ENCODE results near the gene TRPM3.

DNA sequence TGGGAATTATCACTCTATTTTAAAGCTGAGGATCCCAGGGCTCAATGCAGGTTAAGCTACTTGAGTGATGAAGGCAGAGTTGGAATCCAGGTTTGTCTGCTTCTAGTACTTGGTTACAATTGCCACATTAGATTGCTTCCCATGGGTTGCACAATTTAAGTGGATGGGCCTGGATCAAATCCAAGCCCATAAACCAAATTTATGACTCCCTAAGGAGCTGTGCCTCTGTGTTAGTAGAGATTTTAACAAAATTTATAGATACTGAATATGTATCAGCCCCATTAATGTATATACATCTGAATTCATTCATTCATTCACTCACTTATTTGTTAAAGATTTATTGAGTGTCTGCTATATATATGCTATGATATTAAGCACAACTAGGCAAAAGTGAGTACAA, 374.7 kb downstream of the TRPM3 start:
- TF ChIP-seq, protein P1, sequence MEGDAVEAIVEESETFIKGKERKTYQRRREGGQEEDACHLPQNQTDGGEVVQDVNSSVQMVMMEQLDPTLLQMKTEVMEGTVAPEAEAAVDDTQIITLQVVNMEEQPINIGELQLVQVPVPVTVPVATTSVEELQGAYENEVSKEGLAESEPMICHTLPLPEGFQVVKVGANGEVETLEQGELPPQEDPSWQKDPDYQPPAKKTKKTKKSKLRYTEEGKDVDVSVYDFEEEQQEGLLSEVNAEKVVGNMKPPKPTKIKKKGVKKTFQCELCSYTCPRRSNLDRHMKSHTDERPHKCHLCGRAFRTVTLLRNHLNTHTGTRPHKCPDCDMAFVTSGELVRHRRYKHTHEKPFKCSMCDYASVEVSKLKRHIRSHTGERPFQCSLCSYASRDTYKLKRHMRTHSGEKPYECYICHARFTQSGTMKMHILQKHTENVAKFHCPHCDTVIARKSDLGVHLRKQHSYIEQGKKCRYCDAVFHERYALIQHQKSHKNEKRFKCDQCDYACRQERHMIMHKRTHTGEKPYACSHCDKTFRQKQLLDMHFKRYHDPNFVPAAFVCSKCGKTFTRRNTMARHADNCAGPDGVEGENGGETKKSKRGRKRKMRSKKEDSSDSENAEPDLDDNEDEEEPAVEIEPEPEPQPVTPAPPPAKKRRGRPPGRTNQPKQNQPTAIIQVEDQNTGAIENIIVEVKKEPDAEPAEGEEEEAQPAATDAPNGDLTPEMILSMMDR (IDR thresholded peaks at IDR 0.05), result no peak
- TF ChIP-seq POLR2A (IDR thresholded peaks at IDR 0.05), result no peak
